HEK293 (cell line): ENCODE results near the gene ZFPM1.
A peak's percentile ranks its signal among the peaks of the same experiment; 100 is the strongest.

Experiments used
- BCL11B ChIP-seq: fragments of 450-650 bp; formaldehyde crosslinking; IDR thresholded peaks from 2 replicates; pipeline ENCODE4 v1.5.1; 2016; ENCODE audit warnings: low read depth, missing biosample characterization, missing genetic modification characterization
- GLIS1 ChIP-seq: fragments of 450-650 bp; formaldehyde crosslinking; IDR thresholded peaks from 2 replicates; pipeline ENCODE4 v1.5.1; 2016; ENCODE audit warnings: missing biosample characterization, missing genetic modification characterization
- GLIS2 ChIP-seq: fragments of 450-650 bp; formaldehyde crosslinking; IDR thresholded peaks from 2 replicates; pipeline ENCODE4 v1.5.1; 2016; ENCODE audit warnings: missing biosample characterization, missing genetic modification characterization
- HIC1 ChIP-seq: fragments of 450-650 bp; formaldehyde crosslinking; IDR thresholded peaks from 2 replicates; pipeline ENCODE4 v1.5.1; 2016; ENCODE audit warnings: missing biosample characterization, missing genetic modification characterization
- HOXD13 ChIP-seq: sonication (generic); formaldehyde crosslinking; IDR thresholded peaks from 2 replicates; pipeline ENCODE4 v1.8.0; 2022; ENCODE audit warnings: missing genetic modification reagents, borderline replicate concordance
- KLF1 ChIP-seq: fragments of 450-650 bp; formaldehyde crosslinking; IDR thresholded peaks from 2 replicates; pipeline ENCODE4 v1.5.1; 2016; ENCODE audit warnings: missing biosample characterization, missing genetic modification characterization
- PRDM4 ChIP-seq: fragments of 450-650 bp; formaldehyde crosslinking; IDR thresholded peaks from 2 replicates; pipeline ENCODE4 v1.5.1; 2017; ENCODE audit warnings: missing biosample characterization, missing genetic modification characterization
- YY1 ChIP-seq: fragments of 450-650 bp; formaldehyde crosslinking; IDR thresholded peaks from 2 replicates; pipeline ENCODE4 v1.5.1; 2018; ENCODE audit warnings: missing biosample characterization, missing genetic modification characterization
- ZBTB26 ChIP-seq: fragments of 450-650 bp; formaldehyde crosslinking; optimal IDR thresholded peaks from 2 replicates; pipeline ENCODE3; 2016; ENCODE audit warnings: missing biosample characterization, mild to moderate bottlenecking, missing genetic modification characterization
- ZBTB48 ChIP-seq: fragments of 450-650 bp; formaldehyde crosslinking; IDR thresholded peaks from 2 replicates; pipeline ENCODE4 v1.5.1; 2016; ENCODE audit warnings: missing biosample characterization, missing genetic modification characterization
- ZBTB6 ChIP-seq: fragments of 450-650 bp; formaldehyde crosslinking; IDR thresholded peaks from 2 replicates; pipeline ENCODE4 v1.5.1; 2017; ENCODE audit warnings: missing biosample characterization, missing genetic modification characterization
- ZEB2 ChIP-seq: fragments of 450-650 bp; formaldehyde crosslinking; IDR thresholded peaks from 2 replicates; pipeline ENCODE4 v1.5.1; 2016; ENCODE audit warnings: missing biosample characterization, missing genetic modification characterization
- ZFP3 ChIP-seq: fragments of 450-650 bp; formaldehyde crosslinking; IDR thresholded peaks from 2 replicates; pipeline ENCODE4 v1.5.1; 2016; ENCODE audit warnings: low read depth, missing biosample characterization, missing genetic modification characterization
- ZNF16 ChIP-seq: fragments of 450-650 bp; formaldehyde crosslinking; IDR thresholded peaks from 2 replicates; pipeline ENCODE4 v1.5.1; 2016; ENCODE audit warnings: low read depth, missing biosample characterization, missing genetic modification characterization
- ZNF175 ChIP-seq: fragments of 450-650 bp; formaldehyde crosslinking; IDR thresholded peaks from 2 replicates; pipeline ENCODE4 v1.5.1; 2016; ENCODE audit warnings: missing biosample characterization, missing genetic modification characterization
- ZNF2 ChIP-seq: fragments of 450-650 bp; formaldehyde crosslinking; IDR thresholded peaks from 2 replicates; pipeline ENCODE4 v1.5.1; 2016; ENCODE audit warnings: missing biosample characterization, missing genetic modification characterization
- ZNF202 ChIP-seq: fragments of 450-650 bp; formaldehyde crosslinking; IDR thresholded peaks from 2 replicates; pipeline ENCODE4 v1.5.1; 2016; ENCODE audit warnings: missing biosample characterization, missing genetic modification characterization, borderline replicate concordance
- ZNF23 ChIP-seq: fragments of 450-650 bp; formaldehyde crosslinking; IDR thresholded peaks from 2 replicates; pipeline ENCODE4 v1.5.1; 2016; ENCODE audit warnings: missing biosample characterization, missing genetic modification characterization, borderline replicate concordance
- ZNF335 ChIP-seq: fragments of 450-650 bp; formaldehyde crosslinking; conservative IDR thresholded peaks from 2 replicates; pipeline ENCODE4 v1.5.1; 2016; ENCODE audit warnings: missing biosample characterization, missing genetic modification characterization
- ZNF394 ChIP-seq: fragments of 450-650 bp; formaldehyde crosslinking; IDR thresholded peaks from 2 replicates; pipeline ENCODE4 v1.5.1; 2016; ENCODE audit warnings: missing biosample characterization, missing genetic modification characterization, mild to moderate bottlenecking, moderate library complexity, borderline replicate concordance
- ZNF423 ChIP-seq: fragments of 450-650 bp; formaldehyde crosslinking; IDR thresholded peaks from 2 replicates; pipeline ENCODE4 v1.5.1; 2016; ENCODE audit warnings: missing biosample characterization, missing genetic modification characterization
- ZNF677 ChIP-seq: fragments of 450-650 bp; IDR thresholded peaks from 2 replicates; pipeline ENCODE4 v1.5.0; 2018; ENCODE audit warnings: missing biosample characterization, mild to moderate bottlenecking, missing genetic modification characterization, moderate library complexity
- ZNF692 ChIP-seq: fragments of 450-650 bp; formaldehyde crosslinking; IDR thresholded peaks from 2 replicates; pipeline ENCODE4 v1.5.1; 2016; ENCODE audit warnings: missing biosample characterization, missing genetic modification characterization
- ZNF701 ChIP-seq: fragments of 450-650 bp; formaldehyde crosslinking; IDR thresholded peaks from 2 replicates; pipeline ENCODE4 v1.5.1; 2016; ENCODE audit warnings: missing biosample characterization, missing genetic modification characterization
- ZNF777 ChIP-seq: fragments of 450-650 bp; formaldehyde crosslinking; IDR thresholded peaks from 2 replicates; pipeline ENCODE4 v1.5.1; 2017; ENCODE audit warnings: missing biosample characterization, missing genetic modification characterization, borderline replicate concordance
- ZNF791 ChIP-seq: fragments of 450-650 bp; formaldehyde crosslinking; IDR thresholded peaks from 2 replicates; pipeline ENCODE4 v1.5.1; 2016; ENCODE audit warnings: missing biosample characterization, missing genetic modification characterization
- ZSCAN18 ChIP-seq: fragments of 450-650 bp; formaldehyde crosslinking; IDR thresholded peaks from 2 replicates; pipeline ENCODE4 v1.5.1; 2016; ENCODE audit warnings: missing biosample characterization, missing genetic modification characterization
- ZSCAN4 ChIP-seq: fragments of 450-650 bp; formaldehyde crosslinking; IDR thresholded peaks from 2 replicates; pipeline ENCODE4 v1.5.1; 2017; ENCODE audit warnings: missing biosample characterization, missing genetic modification characterization

The ZFPM1 gene

GRCh38 chr16:88442727-88443576 is 10.1 kb upstream of the ZFPM1 start (continued):
- TF ChIP-seq ZNF202 (tag by site-specific recombination) (no peak), ZBTB6 (no peak), ZNF23 (tag by site-specific recombination) (no peak), ZNF394 (tag by site-specific recombination) (no peak; the same call in 1 of the 2 replicates), ZSCAN18 (0 out of 2 replicates have a peak, but pooled peaks have one; percentile 27), HOXD13 (CRISPR knock-in tag) (no peak), KLF1 (peak; percentile 61), ZNF692 (tag by site-specific recombination) (peak; percentile 68), YY1 (tag by site-specific recombination) (no peak), ZNF777 (no peak), ZNF175 (tag by site-specific recombination) (no peak), ZNF791 (tag by site-specific recombination) (no peak), ZNF701 (tag by site-specific recombination) (no peak), ZNF423 (tag by site-specific recombination) (no peak), ZEB2 (tag by site-specific recombination) (peak; percentile 90), ZBTB26 (tag by site-specific recombination) (peak; percentile 21), ZNF677 (tag by site-specific recombination) (no peak), ZFP3 (tag by site-specific recombination) (no peak), ZNF335 (tag by site-specific recombination) (peak; percentile 52; the same call in 1 of the 2 replicates), GLIS2 (tag by site-specific recombination) (peak; percentile 77), BCL11B (tag by site-specific recombination) (peak; percentile 71; the same call in 1 of the 2 replicates), GLIS1 (tag by site-specific recombination) (peak; percentile 82), PRDM4 (tag by site-specific recombination) (peak; percentile 83), HIC1 (tag by site-specific recombination) (0 out of 2 replicates have a peak, but pooled peaks have one; percentile 18), ZSCAN4 (tag by site-specific recombination) (peak; percentile 38; the same call in 1 of the 2 replicates), ZBTB48 (tag by site-specific recombination) (peak; percentile 46; the same call in 1 of the 2 replicates), ZNF16 (no peak), ZNF2 (peak; percentile 95)
